D721Med (cell line): ENCODE measurements around the gene HORMAD2.
"Not testable (repeated sequence)": the region's sequence is repeated elsewhere in the genome, so short reads cannot be mapped to it uniquely, and the experiment has no call there.

Source experiments
- DNase-seq: peaks from one replicate; pipeline ENCODE4 v3.0.0; 2011; ENCODE audit warnings: low spot score; ENCODE audit not compliant: insufficient read length
- FAIRE-seq: peaks from 2 replicates; lab custom pipeline; 2011; peaks lifted over from hg19 to GRCh38; lab: Jason Lieb, UNC
- CTCF ChIP-seq: IDR thresholded peaks from 2 replicates; pipeline ENCODE4 v1.5.1; 2012; ENCODE audit warnings: mild to moderate bottlenecking, control low read depth; ENCODE audit not compliant: insufficient read depth; ENCODE audit errors: missing control alignments

HORMAD2 gene

GRCh38 chr22:30087611-30088010, 7.3 kb downstream of the HORMAD2 start:
- DNase-seq (no peak), FAIRE-seq (no peak)

GRCh38 chr22:30088468-30088867, 8.2 kb downstream of the HORMAD2 start:
- no peak for FAIRE-seq
- no peak for TF ChIP-seq CTCF
- no peak for DNase-seq

More at GRCh38 chr22:30087611-30088010, 7.3 kb downstream of the HORMAD2 start:
- TF ChIP-seq CTCF, result no peak

- FAIRE-seq (no peak), DNase-seq (no peak)
- no peak for TF ChIP-seq CTCF
Observed at GRCh38 chr22:30089655-30089974, 9.4 kb downstream of the HORMAD2 start.

DNA sequence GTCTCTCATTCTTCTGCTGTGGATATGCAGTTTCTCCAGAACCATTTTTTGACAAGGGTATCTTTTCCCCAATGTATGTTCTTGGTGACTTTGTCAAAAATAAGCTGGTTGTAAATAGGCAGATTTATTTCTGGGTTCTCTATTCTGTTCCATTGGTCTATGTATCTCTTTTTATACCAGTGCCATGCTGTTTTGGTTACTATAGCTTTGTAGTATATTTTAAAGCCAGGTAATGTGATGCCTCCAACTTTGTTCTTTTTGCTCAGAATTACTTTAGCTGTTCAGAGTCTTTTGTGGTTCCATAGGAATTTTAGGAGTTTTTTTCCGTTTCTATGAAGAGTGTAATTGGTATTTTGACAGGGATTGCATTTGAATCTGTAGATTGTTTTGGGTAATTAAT, 12.4 kb downstream of the HORMAD2 start:
- FAIRE-seq (no peak), DNase-seq (no peak)
- no peak for TF ChIP-seq CTCF

DNA sequence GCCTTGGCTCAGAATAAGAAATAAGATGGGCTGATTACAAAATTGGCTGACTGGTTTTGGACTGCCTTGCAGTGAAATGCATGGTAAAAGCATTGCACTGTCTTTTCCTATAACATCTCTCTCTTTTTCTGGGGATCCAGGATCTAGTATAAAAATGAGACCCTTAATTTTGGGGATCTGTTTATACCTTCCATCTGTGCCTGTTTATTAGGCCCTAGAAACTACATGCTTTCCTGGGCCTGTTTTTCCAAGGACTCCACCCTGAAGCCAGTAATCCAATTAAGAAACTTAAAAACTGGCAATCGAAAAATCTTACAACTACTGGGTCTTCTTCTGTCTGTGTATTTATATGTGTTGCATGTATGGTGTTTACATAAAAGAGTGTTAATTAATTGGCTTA, 14.5 kb downstream of the HORMAD2 start:
- FAIRE-seq, result no peak
- DNase-seq, result no peak
- no peak for TF ChIP-seq CTCF

DNA sequence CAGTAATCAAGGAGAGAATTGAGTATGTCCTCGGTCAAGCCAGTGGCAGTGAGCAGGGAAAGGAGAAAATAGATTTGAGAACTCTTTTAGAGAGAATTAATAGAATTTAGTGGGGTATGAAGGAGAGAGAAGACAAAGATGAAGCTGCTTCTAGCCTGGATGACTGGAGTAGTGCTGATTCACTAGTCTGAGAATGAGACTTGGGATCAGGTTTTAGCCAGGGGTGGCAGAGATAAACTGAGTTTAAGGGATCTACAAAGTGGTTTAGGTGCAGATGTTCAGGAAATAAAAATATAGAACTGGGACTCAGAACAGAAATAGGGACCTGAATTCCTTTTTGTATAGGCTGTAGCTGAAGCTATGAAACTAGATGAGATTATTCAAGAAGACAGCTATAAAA, 17.6 kb downstream of the HORMAD2 start:
- no peak for DNase-seq
- FAIRE-seq, result no peak
- no peak for TF ChIP-seq CTCF

- not testable (repeated sequence) for DNase-seq, FAIRE-seq
Observed at GRCh38 chr22:30100770-30101169, 20.5 kb downstream of the HORMAD2 start.

DNA sequence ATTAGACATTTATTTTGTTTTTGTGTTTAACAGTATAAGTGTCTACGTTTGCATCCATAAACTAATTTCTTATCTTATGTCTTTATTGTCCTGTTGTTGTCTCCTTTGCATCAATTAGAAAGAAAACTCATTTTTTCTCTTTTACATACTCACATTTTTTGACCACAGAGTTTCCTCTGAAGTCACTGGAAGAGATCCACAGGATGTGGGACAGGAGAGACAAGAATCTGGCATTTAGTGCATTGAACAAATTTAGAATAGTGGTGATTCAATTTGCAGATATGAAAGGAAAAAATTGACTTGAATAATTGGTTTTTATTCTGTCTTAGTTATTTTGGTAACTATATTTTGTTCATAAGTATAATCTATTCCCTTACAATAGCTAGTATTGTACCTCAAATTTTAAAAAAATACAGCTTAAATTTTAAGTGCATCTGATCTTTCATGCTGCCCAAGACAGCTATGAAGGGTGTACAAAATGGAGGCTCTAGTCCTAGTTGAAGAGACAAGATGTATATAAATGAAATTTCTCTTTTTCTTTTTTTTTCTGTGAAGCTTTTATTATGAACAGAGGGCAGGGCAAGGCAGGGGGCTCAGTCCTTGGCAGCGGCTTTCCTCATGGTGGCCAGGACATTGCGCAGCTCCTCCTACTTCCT, 24.4 kb downstream of the HORMAD2 start:
- DNase-seq (no peak), FAIRE-seq (no peak)
- TF ChIP-seq CTCF, result no peak
